Psoas muscle (tissue), 8 donors: ENCODE results near the gene LRBA. TPM values are rescaled to one million over a fixed set of nuclear protein-coding genes. Genes with fewer than 3 reads are reported as not detected.
"Not testable (repeated sequence)": the region's sequence is repeated elsewhere in the genome, so short reads cannot be mapped to it uniquely, and the experiment has no call there.

Experiments used
- ATAC-seq, 4 donors: fragments of 200-7000 bp; cut with Tn5 transposase; one replicate each; pipeline ENCODE4 v1.9.1; 2020; ENCODE audit warnings: moderate library complexity in 3 of 4, mild to moderate bottlenecking in 2 of 4
- DNase-seq, 2 donors: peaks; one replicate each; pipeline ENCODE4 v3.0.0-alpha.2; 2020
- H3K27ac ChIP-seq: fragments of 200-600 bp; one replicate; pipeline ENCODE4 v1.8.0; 2022
- H3K27me3 ChIP-seq, 3 donors: fragments of 200-600 bp in 1 of 3; one replicate each; pipeline versions ENCODE4 v1.6.1 to v1.8.0; 2013 to 2022; ENCODE audit warnings: low read length in 2 of 3, mild to moderate bottlenecking in 2 of 3, moderate library complexity in 1 of 3; ENCODE audit not compliant: insufficient read depth in 3 of 3
- H3K36me3 ChIP-seq, 2 donors: fragments of 200-600 bp in 1 of 2; one replicate each; pipeline versions ENCODE4 v1.6.1 to v1.8.0; 2013 to 2022; ENCODE audit warnings: low read depth in 1 of 2, mild to moderate bottlenecking in 1 of 2, moderate library complexity in 1 of 2; ENCODE audit not compliant: insufficient read depth in 1 of 2
- H3K4me1 ChIP-seq: fragments of 200-600 bp; one replicate; pipeline ENCODE4 v1.8.0; 2022
- H3K4me3 ChIP-seq: fragments of 200-600 bp; one replicate; pipeline ENCODE4 v1.8.0; 2022; ENCODE audit warnings: mild to moderate bottlenecking
- H3K9me3 ChIP-seq: fragments of 200-600 bp; one replicate; pipeline ENCODE4 v1.8.0; 2022
- WGBS, 3 donors: extraction: QIAGEN DNeasy Blood & Tissue Kit; methylation state at CpG; one replicate each; pipeline versions ENCODE4 v1.1.6 to v1.1.7; 2013; 5-methylcytosine and 5-hydroxymethylcytosine counted together
- intact Hi-C, 2 donors: fragments of 100-400 bp; cut with DNase I; formaldehyde crosslinking; loops; one replicate each; pipeline versions ENCODE4 v1.11.0 to v1.14.2; 2022
- polyA plus RNA-seq, 3 donors: library from polyadenylated mRNA; stranded (reverse); fragments of 200-250 nt; gene quantifications; one replicate each; pipeline ENCODE4 v1.2.3, GENCODE V29; 2013
- total RNA-seq, 4 donors: library from RNA; stranded (reverse); fragmentation: NEBNext Ultra II Directional in 2 of 4; extraction: Animal tissue kit (Norgen Biotek cat#: 25700) in 2 of 4; gene quantifications; one replicate each; pipeline versions ENCODE4 v1.2.1 to v1.2.4, GENCODE V29; 2021 to 2023
- TF ChIP-seq, protein P1 (sequence below): fragments of 200-600 bp; IDR thresholded peaks from one replicate; pipeline ENCODE4 v1.8.0; 2022; ENCODE audit warnings: antibody characterized with exemption
- donor health status: healthy with polysubstance abuse.
- donor health status: DM: no; HTN: no; CAD: no; lungs with moderate emphysema.
- donor health status: Bipolar disorder and iron deficiency.
- donor health status: healthy.
- donor health status: DM: yes; HTN: yes; CAD: no.
- donor health status: DM: no; HTN: no; CAD: no.
- donor health status: DM: no; HTN: no; CAD: no.
- donor health status: DM: yes; HTN: yes; CAD: no.

Gene LRBA
- total and polyA plus RNA-seq, 7 donors = 2.9 to 10.6 (median 6.4) TPM

DNA sequence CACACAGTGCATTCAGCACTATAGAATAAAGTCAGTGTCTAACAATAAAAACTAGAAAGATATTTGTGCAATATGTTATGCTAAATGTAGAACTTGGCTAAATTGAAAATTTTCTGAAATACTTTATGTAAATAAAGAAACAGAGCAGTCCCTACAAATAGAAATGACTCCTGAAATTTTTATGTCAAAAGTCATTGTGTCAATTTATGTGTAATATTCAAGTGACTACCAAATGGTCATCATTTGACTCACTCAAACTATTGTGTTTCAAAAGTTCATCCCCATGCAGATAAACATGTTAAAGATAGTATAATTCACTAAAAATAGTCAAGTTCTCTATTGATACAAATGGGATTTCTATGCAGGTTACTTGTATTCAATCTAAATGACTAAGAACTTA lies 17.9 kb downstream of the LRBA start:
- Histone ChIP-seq H3K4me3 (no peak overlapping the region), H3K36me3 (no peaks in the 10 kb centered on the region), H3K27ac (no peak overlapping the region), H3K9me3 (no peaks in the 10 kb centered on the region), H3K27me3 (no peaks in the 10 kb centered on the region), H3K4me1 (no peaks in the 10 kb centered on the region)
- TF ChIP-seq, protein P1, sequence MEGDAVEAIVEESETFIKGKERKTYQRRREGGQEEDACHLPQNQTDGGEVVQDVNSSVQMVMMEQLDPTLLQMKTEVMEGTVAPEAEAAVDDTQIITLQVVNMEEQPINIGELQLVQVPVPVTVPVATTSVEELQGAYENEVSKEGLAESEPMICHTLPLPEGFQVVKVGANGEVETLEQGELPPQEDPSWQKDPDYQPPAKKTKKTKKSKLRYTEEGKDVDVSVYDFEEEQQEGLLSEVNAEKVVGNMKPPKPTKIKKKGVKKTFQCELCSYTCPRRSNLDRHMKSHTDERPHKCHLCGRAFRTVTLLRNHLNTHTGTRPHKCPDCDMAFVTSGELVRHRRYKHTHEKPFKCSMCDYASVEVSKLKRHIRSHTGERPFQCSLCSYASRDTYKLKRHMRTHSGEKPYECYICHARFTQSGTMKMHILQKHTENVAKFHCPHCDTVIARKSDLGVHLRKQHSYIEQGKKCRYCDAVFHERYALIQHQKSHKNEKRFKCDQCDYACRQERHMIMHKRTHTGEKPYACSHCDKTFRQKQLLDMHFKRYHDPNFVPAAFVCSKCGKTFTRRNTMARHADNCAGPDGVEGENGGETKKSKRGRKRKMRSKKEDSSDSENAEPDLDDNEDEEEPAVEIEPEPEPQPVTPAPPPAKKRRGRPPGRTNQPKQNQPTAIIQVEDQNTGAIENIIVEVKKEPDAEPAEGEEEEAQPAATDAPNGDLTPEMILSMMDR = no peak
- no peak for DNase-seq
- ATAC-seq = no peak
- intact Hi-C loops = no loop called here

DNA sequence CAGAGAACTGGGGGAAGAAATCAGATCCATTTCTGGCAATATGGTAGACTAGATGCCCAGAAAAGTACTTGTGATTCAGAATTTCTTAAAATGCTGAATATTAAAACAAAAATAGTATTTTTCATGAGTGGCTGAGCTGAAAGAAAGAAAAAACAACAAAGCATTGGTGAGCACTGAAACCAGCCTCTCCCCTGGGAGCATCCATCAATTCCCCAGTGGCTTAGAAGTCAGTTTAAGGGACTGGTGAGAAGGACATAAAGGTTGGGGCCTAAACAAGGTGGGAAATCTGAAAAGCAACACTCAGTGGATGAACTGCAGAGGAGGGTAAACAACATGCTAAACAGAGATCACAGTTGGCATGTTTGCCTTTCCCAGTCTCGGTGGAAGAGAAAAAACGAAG lies 20.4 kb downstream of the LRBA start:
- 82 to 97% (median 86%) methylated on average over 2 of the region's 2 CpGs for WGBS, 3 donors
- DNase-seq = no peak
- no peaks in the 10 kb centered on the region for H3K4me1 ChIP-seq

DNA sequence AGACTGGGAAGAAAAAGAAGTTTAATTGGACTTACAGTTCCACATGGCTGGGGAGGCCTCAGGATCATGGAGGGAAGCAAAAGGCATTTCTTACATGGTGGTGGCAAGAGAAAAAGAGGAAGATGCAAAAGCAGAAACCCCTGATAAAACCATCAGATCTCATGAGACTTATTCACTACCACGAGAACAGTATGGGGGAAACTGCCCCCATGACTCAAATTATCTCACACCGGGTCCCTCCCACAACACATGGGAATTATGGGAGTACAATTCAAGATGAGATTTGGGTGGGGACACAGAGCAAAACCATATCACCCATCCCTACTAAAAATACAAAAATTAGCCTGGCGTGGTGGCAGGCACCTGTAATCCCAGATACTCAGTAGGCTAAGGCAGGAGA lies 21.5 kb downstream of the LRBA start:
- H3K36me3 ChIP-seq, intact Hi-C loops, DNase-seq, H3K4me3 ChIP-seq, H3K4me1 ChIP-seq, H3K9me3 ChIP-seq, ATAC-seq, H3K27ac ChIP-seq, H3K27me3 ChIP-seq: not testable (repeated sequence)
- 93 to 100% (median 98%) methylated on average over 3 of the region's 3 CpGs for WGBS, 3 donors

More for the DNA sequence above, 20.4 kb downstream of the LRBA start:
- no peaks in the 10 kb centered on the region for H3K9me3 ChIP-seq
- H3K36me3 ChIP-seq = no peaks in the 10 kb centered on the region
- no peak overlapping the region for H3K27ac ChIP-seq
- TF ChIP-seq, protein P1 = no peak
- H3K4me3 ChIP-seq = no peak overlapping the region
- no peak for ATAC-seq
- H3K27me3 ChIP-seq = no peaks in the 10 kb centered on the region
- intact Hi-C loops = no loop called here

DNA sequence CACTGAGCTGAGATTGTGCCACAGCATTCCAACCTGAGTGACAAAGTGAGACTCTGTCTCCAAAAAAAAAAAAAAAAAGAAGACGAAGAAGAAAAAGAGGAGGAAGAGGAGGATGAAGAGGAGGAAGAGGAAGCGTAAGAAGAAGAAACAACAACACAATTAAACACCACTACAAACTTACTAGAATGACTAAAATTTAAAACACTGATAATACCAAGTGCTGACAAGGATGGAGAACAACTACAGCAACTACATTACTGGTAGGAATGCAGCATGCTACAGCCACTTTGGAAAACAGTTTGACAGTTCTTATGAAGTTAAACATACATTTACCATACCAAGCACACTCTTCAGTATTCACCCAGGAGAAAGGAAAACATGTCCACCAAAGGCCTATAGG lies 24.1 kb downstream of the LRBA start:
- WGBS, 3 donors = 85 to 90% (median 89%) methylated on average over 2 of the region's 2 CpGs
- Histone ChIP-seq H3K4me1 (no peaks in the 10 kb centered on the region), H3K27me3 (no peaks in the 10 kb centered on the region), H3K9me3 (no peaks in the 10 kb centered on the region), H3K27ac (no peak overlapping the region), H3K4me3 (no peak overlapping the region), H3K36me3 (no peaks in the 10 kb centered on the region)
- ATAC-seq = no peak
- TF ChIP-seq, protein P1 = no peak
- intact Hi-C loops = no loop called here
- no peak for DNase-seq

DNA sequence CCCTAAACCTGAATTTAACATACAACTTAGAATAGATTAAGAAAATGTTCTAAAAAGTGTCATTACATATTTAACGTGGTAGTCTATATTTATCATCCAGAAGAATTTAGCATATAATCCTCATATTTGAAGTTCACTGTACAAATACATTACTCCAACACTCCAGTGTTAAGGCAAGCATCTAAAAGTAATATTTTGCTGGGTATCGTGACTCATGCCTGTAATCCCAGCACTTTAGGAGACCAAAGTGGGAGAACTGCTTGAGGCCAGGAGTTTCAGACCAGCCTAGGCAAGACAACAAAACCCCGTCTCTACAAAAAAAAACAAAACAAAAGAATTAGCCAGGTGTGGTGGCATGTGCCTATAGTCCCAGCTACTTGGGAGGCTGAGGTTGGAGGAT lies 24.8 kb downstream of the LRBA start:
- Histone ChIP-seq H3K4me3 (no peak overlapping the region), H3K27me3 (no peaks in the 10 kb centered on the region), H3K4me1 (no peaks in the 10 kb centered on the region), H3K9me3 (no peaks in the 10 kb centered on the region), H3K27ac (no peak overlapping the region), H3K36me3 (no peaks in the 10 kb centered on the region)
- TF ChIP-seq, protein P1 = no peak
- intact Hi-C loops = no loop called here
- no peak for DNase-seq
- WGBS, 3 donors = 92 to 96% (median 95%) methylated on average over 3 of the region's 3 CpGs
- ATAC-seq = no peak
